Hepatocyte (in vitro differentiated cells): ENCODE results near the gene RHOBTB3. TPM values are rescaled to one million over a fixed set of nuclear protein-coding genes. Genes with fewer than 3 reads are reported as not detected.

ENCODE experiments used
- DNase-seq: peaks from one replicate; pipeline ENCODE4 v3.0.0-alpha.2; 2016; ENCODE audit warnings: low spot score
- H2AFZ ChIP-seq: fragments of 200-600 bp; sonication (generic); 2 replicates; pipeline ENCODE4 v1.6.0; 2016; ENCODE audit warnings: antibody characterized with exemption, mild to moderate bottlenecking
- H3K27ac ChIP-seq: fragments of 200-600 bp; sonication (generic); 2 replicates; pipeline ENCODE4 v1.5.1; 2016; ENCODE audit warnings: mild to moderate bottlenecking
- H3K27me3 ChIP-seq: fragments of 200-600 bp; sonication (generic); 2 replicates; pipeline ENCODE4 v1.6.1; 2016
- H3K36me3 ChIP-seq: fragments of 200-600 bp; sonication (generic); replicated peaks from 2 replicates; pipeline ENCODE4 v1.5.1; 2016; ENCODE audit warnings: low read depth; ENCODE audit not compliant: insufficient read depth
- H3K4me1 ChIP-seq: fragments of 200-600 bp; sonication (generic); 2 replicates; pipeline ENCODE4 v1.5.1; 2016; ENCODE audit warnings: mild to moderate bottlenecking, moderate library complexity; ENCODE audit not compliant: insufficient read depth
- H3K4me2 ChIP-seq: fragments of 200-600 bp; sonication (generic); 2 replicates; pipeline ENCODE4 v1.6.0; 2016
- H3K4me3 ChIP-seq: fragments of 200-600 bp; sonication (generic); 2 replicates; pipeline ENCODE4 v1.5.1; 2016; ENCODE audit warnings: mild to moderate bottlenecking
- H3K79me2 ChIP-seq: fragments of 200-600 bp; sonication (generic); 2 replicates; pipeline ENCODE4 v1.6.0; 2017; ENCODE audit warnings: mild to moderate bottlenecking
- H3K9me2 ChIP-seq: fragments of 200-600 bp; sonication (generic); replicated peaks from 2 replicates; pipeline ENCODE4 v1.6.0; 2017; ENCODE audit warnings: mild to moderate bottlenecking; ENCODE audit not compliant: insufficient read depth
- H3K9me3 ChIP-seq: fragments of 200-600 bp; sonication (generic); 2 replicates; pipeline ENCODE4 v1.5.1; 2016; ENCODE audit warnings: low read depth, mild to moderate bottlenecking
- H4K20me1 ChIP-seq: fragments of 200-600 bp; sonication (generic); 2 replicates; pipeline ENCODE4 v1.6.0; 2016; ENCODE audit warnings: mild to moderate bottlenecking; ENCODE audit not compliant: insufficient read depth, poor library complexity, severe bottlenecking
- CTCF ChIP-seq: fragments of 200-600 bp; sonication (generic); IDR thresholded peaks from 2 replicates; pipeline ENCODE4 v1.5.1; 2016; ENCODE audit warnings: antibody characterized with exemption, mild to moderate bottlenecking; ENCODE audit not compliant: poor library complexity
- EZH2 ChIP-seq: fragments of 200-600 bp; sonication (generic); IDR thresholded peaks from 2 replicates; pipeline ENCODE4 v1.6.1; 2016; ENCODE audit warnings: antibody characterized with exemption, mild to moderate bottlenecking, borderline replicate concordance
- EZH2phosphoT487 ChIP-seq: fragments of 200-600 bp; sonication (generic); IDR thresholded peaks from one replicate; pipeline ENCODE4 v1.6.1; 2018; ENCODE audit warnings: antibody characterized with exemption, mild to moderate bottlenecking, low read depth, moderate library complexity; ENCODE audit not compliant: unreplicated experiment, severe bottlenecking
- WGBS: methylation state at CpG from one replicate; pipeline ENCODE4 v1.1.6; 2016; ENCODE audit warnings: low lambda C conversion rate; ENCODE audit errors: missing lambda C conversion rate; 5-methylcytosine and 5-hydroxymethylcytosine counted together
- polyA plus RNA-seq: library from polyadenylated mRNA; unstranded; fragments of >200 nt; fragmentation: Nextera tagmentation; extraction: Ambion mirVana; gene quantifications from 2 replicates; pipeline ENCODE4 v1.2.1, GENCODE V29; 2016
- total RNA-seq: library from RNA; depleted of rRNA; stranded (reverse); fragments of >200 nt; gene quantifications from 2 replicates; pipeline ENCODE4 v1.2.3, GENCODE V29; 2014

RHOBTB3 gene
- total and polyA plus RNA-seq, 2 experiments from 2014 or later: 91.3 to 126 TPM

- H3K27me3 ChIP-seq: no peaks in the 10 kb centered on the region
- no peak overlapping the region for H3K4me3 ChIP-seq
- no peaks in the 10 kb centered on the region for H3K79me2 ChIP-seq
- TF ChIP-seq CTCF: no peak
- TF ChIP-seq EZH2phosphoT487: no peak
- TF ChIP-seq EZH2: no peak
- WGBS: 74% methylated on average over 2 of the region's 2 CpGs
- H2AFZ ChIP-seq: no peak overlapping the region
- no peaks in the 10 kb centered on the region for H3K9me3 ChIP-seq
- no peaks in the 10 kb centered on the region for H3K9me2 ChIP-seq
- H3K4me2 ChIP-seq: no peak overlapping the region
- no peaks in the 10 kb centered on the region for H3K36me3 ChIP-seq
- H4K20me1 ChIP-seq: no peaks in the 10 kb centered on the region
- no peaks in the 10 kb centered on the region for H3K4me1 ChIP-seq
- DNase-seq: no peak
- H3K27ac ChIP-seq: no peak overlapping the region
Observed at GRCh38 chr5:95779611-95780010, 48.5 kb downstream of the RHOBTB3 start.

GRCh38 chr5:95780597-95780996, 49.5 kb downstream of the RHOBTB3 start:
- no peak for TF ChIP-seq EZH2phosphoT487
- TF ChIP-seq EZH2: no peak
- no peak for TF ChIP-seq CTCF
- Histone ChIP-seq H3K27me3 (no peaks in the 10 kb centered on the region), H3K9me3 (no peaks in the 10 kb centered on the region), H3K4me2 (no peak overlapping the region), H3K36me3 (no peaks in the 10 kb centered on the region), H2AFZ (no peak overlapping the region), H3K9me2 (no peaks in the 10 kb centered on the region), H3K4me1 (no peaks in the 10 kb centered on the region), H3K4me3 (no peak overlapping the region), H3K27ac (peak overlapping the region; percentile 10), H4K20me1 (no peaks in the 10 kb centered on the region), H3K79me2 (no peaks in the 10 kb centered on the region)
- DNase-seq: peak; percentile 22
- 92% methylated on average over 7 of the region's 7 CpGs for WGBS

- Histone ChIP-seq H4K20me1 (no peaks in the 10 kb centered on the region), H3K27me3 (no peaks in the 10 kb centered on the region), H2AFZ (no peak overlapping the region), H3K4me3 (no peak overlapping the region), H3K4me1 (no peaks in the 10 kb centered on the region), H3K36me3 (no peaks in the 10 kb centered on the region), H3K9me3 (no peaks in the 10 kb centered on the region), H3K79me2 (no peaks in the 10 kb centered on the region), H3K27ac (peak overlapping the region; percentile 10), H3K4me2 (peak overlapping the region; percentile 4), H3K9me2 (no peaks in the 10 kb centered on the region)
- WGBS: 44% methylated on average over 4 of the region's 4 CpGs
- peak; percentile 88 for DNase-seq
- peak; percentile 96 for TF ChIP-seq CTCF
- TF ChIP-seq EZH2: no peak
- TF ChIP-seq EZH2phosphoT487: no peak
Observed at GRCh38 chr5:95781101-95781583, 50.0 kb downstream of the RHOBTB3 start.

- Histone ChIP-seq H3K79me2 (no peaks in the 10 kb centered on the region), H3K9me3 (no peaks in the 10 kb centered on the region), H3K27me3 (no peaks in the 10 kb centered on the region), H3K9me2 (no peaks in the 10 kb centered on the region), H2AFZ (no peak overlapping the region), H3K4me1 (no peaks in the 10 kb centered on the region), H3K4me3 (no peak overlapping the region), H3K4me2 (no peak overlapping the region), H3K36me3 (no peaks in the 10 kb centered on the region), H4K20me1 (no peaks in the 10 kb centered on the region), H3K27ac (no peak overlapping the region)
- WGBS: 91% methylated on average over 4 of the region's 4 CpGs
- no peak for DNase-seq
- TF ChIP-seq CTCF (no peak), EZH2phosphoT487 (no peak), EZH2 (no peak)
Observed at GRCh38 chr5:95782181-95782580, 51.0 kb downstream of the RHOBTB3 start.
